RWPE2 (cell line): ENCODE measurements around the gene TXNRD3.

Source experiments
- ATAC-seq: fragments of 200-7000 bp; cut with Tn5 transposase; 3 replicates; pipeline ENCODE4 v1.9.1; 2021; ENCODE audit warnings: low read depth
- DNase-seq: peaks from one replicate; pipeline ENCODE4 v3.0.0-alpha.2; 2020; ENCODE audit warnings: low spot score
- H3K27ac ChIP-seq: fragments of 450-650 bp; 2 replicates; pipeline ENCODE4 v1.5.1; 2017; ENCODE audit warnings: mild to moderate bottlenecking; ENCODE audit not compliant: poor library complexity, severe bottlenecking
- H3K27me3 ChIP-seq: fragments of 250-450 bp; sonication (Bioruptor Pico); 2 replicates; pipeline ENCODE4 v1.5.1; 2021; ENCODE audit warnings: mild to moderate bottlenecking, moderate library complexity; ENCODE audit not compliant: insufficient read depth, poor library complexity, severe bottlenecking
- H3K36me3 ChIP-seq: fragments of 250-450 bp; sonication (Bioruptor Pico); 2 replicates; pipeline ENCODE4 v1.5.1; 2020; ENCODE audit warnings: low read depth, mild to moderate bottlenecking, moderate library complexity
- H3K4me1 ChIP-seq: fragments of 250-450 bp; sonication (Bioruptor Pico); 2 replicates; pipeline ENCODE4 v1.5.1; 2021; ENCODE audit warnings: mild to moderate bottlenecking, moderate library complexity; ENCODE audit not compliant: insufficient read depth, poor library complexity, severe bottlenecking
- H3K4me3 ChIP-seq: fragments of 250-450 bp; sonication (Bioruptor Pico); 2 replicates; pipeline ENCODE4 v1.5.1; 2021; ENCODE audit warnings: mild to moderate bottlenecking, moderate library complexity; ENCODE audit not compliant: severe bottlenecking
- H3K9me3 ChIP-seq: fragments of 250-450 bp; sonication (Bioruptor Pico); 2 replicates; pipeline ENCODE4 v1.5.1; 2021; ENCODE audit warnings: mild to moderate bottlenecking, moderate library complexity; ENCODE audit not compliant: severe bottlenecking
- CTCF ChIP-seq: fragments of 450-650 bp; IDR thresholded peaks from one replicate; pipeline ENCODE4 v1.5.1; 2017; ENCODE audit warnings: mild to moderate bottlenecking, moderate library complexity; ENCODE audit not compliant: poor library complexity, severe bottlenecking

The TXNRD3 gene

DNA sequence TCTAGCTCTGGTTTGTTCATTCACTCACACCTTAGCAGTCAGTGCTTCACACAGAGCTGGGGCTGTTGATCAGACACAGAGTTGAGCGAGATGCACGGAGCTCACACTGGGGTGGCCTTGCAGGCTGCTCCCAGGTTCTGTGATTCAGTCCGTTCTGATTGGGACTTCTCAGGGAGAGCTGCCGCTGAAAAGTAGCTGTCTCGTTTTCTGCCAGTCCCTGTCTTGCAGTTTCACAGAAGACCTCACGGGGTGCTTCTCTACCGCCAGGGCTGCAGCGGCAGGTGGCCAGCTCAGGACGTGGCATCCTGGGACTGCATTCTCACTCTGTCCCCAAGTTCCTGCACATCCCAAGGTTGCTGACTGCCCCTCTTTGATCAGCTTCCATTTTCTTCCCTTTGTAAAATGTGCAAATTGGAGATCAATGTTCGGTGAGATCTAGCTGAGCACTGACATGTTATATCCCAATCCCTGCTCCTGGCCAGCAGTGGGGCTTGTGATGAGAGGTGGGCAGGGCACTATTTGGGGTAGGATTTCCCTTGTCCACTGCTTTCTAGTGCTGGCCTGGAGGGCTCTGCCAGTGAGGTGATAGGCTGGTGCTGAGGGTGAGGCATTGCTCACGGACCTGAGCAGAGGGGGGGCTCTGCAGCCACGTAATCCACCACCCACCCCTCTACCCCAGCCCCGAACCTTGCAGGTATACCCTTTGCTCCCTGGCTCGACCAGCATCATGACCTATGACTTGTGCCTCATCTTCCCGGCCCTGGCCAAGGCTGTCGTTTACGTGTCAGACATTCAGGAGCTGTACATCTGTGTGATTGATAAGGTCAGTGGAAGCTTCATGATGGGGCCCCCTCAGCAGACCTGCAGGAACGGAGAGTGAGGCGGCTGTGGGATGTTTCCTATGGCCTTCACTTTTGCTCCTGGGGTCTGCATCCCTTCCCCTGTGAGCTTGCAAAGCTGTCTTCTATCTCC, 5.3 kb upstream of the TXNRD3 start:
- Histone ChIP-seq H3K9me3 (no peaks in the 10 kb centered on the region), H3K36me3 (no peaks in the 10 kb centered on the region), H3K4me3 (no peak overlapping the region), H3K27ac (no peak overlapping the region), H3K4me1 (peaks cover 3% of the 10 kb centered on the region), H3K27me3 (no peaks in the 10 kb centered on the region)
- TF ChIP-seq CTCF, result peak; percentile 4
- DNase-seq (no peak), ATAC-seq (peak; percentile 40; the same call in 1 of the 3 replicates)

GRCh38 chr3:126658584-126658983, 3.7 kb upstream of the TXNRD3 start:
- H3K27ac ChIP-seq, result no peak overlapping the region
- peaks cover 3% of the 10 kb centered on the region for H3K4me1 ChIP-seq
- DNase-seq (no peak), ATAC-seq (no peak)
- H3K36me3 ChIP-seq, result no peaks in the 10 kb centered on the region
- H3K4me3 ChIP-seq, result no peak overlapping the region
- no peak for TF ChIP-seq CTCF
- H3K27me3 ChIP-seq, result no peaks in the 10 kb centered on the region
- H3K9me3 ChIP-seq, result no peaks in the 10 kb centered on the region

DNA sequence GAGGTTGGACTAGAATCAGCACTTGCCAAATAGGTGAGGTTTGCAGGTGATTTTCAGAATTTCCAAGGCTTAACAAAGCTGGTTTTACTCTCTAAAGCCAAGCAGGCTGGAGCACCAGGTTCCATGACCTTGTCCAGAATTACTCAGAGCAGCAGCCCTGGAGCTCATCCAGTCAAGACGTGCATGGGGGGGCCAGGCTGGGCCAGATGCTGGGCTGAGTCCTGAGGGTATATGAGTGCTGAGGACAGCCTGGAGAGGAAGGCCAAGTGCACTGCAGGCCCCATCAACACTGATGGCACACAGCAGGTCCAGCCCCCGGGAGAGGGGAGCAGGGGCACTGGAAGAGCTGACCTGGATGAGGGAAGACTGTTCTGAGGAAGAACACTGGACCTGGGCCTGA, 3.0 kb upstream of the TXNRD3 start:
- Histone ChIP-seq H3K27me3 (no peaks in the 10 kb centered on the region), H3K4me3 (no peak overlapping the region), H3K36me3 (no peaks in the 10 kb centered on the region), H3K9me3 (no peaks in the 10 kb centered on the region), H3K27ac (no peak overlapping the region), H3K4me1 (peaks cover 7% of the 10 kb centered on the region)
- DNase-seq (no peak), ATAC-seq (no peak)
- TF ChIP-seq CTCF, result no peak

DNA sequence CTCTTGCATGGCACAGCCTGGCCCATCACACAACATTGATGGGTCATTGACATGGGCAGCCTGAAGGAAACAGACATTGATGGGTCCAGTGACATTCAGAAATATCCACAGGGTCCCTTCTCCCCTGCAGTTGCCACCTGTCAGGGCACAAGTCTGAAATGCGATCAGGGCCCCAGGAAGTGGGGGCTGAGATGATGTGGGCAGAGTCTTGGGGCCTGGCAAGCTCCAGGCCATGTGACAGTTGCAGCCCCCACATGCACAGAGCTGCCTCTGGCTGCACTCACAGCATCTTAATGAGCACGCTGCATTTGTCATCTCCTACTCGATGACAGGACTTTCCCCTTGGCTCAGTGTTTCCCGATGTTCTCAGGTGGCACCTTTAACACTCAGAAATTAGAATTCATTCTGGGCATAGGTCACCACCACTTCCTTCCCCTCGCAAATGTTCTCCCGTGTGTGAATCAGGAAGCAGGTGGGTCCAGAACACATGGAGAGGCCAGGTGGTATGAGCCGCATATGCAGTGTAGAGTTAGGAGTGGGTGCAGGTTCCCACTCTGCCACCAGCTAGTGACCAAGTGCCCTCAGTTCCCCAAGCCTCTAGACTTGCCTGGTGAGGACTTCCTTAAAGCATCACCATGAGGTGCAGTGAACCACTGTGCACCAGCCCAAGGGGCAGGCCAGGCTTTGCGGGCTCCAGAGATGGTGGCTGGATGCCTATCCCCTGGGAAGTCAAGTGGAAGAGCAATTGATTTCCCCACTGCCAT, 1.6 kb upstream of the TXNRD3 start:
- H3K36me3 ChIP-seq, result no peaks in the 10 kb centered on the region
- no peak overlapping the region for H3K27ac ChIP-seq
- TF ChIP-seq CTCF, result no peak
- no peaks in the 10 kb centered on the region for H3K9me3 ChIP-seq
- no peak overlapping the region for H3K4me3 ChIP-seq
- DNase-seq, result no peak
- ATAC-seq, result no peak
- peaks cover 7% of the 10 kb centered on the region for H3K4me1 ChIP-seq
- H3K27me3 ChIP-seq, result no peaks in the 10 kb centered on the region
